Erythroblast (primary cell): Measurements from ENCODE around the gene NPIPA2.
"Not testable (repeated sequence)": the region's sequence is repeated elsewhere in the genome, so short reads cannot be mapped to it uniquely, and the experiment has no call there.

Experiments
- GATA1 ChIP-seq: IDR thresholded peaks from 2 replicates; pipeline ENCODE4 v1.6.1; 2011; ENCODE audit warnings: low read depth, mild to moderate bottlenecking, control low read depth, low read length, moderate library complexity
- POLR2A ChIP-seq: IDR thresholded peaks from 2 replicates; pipeline ENCODE4 v1.6.1; 2011; ENCODE audit warnings: mild to moderate bottlenecking, low read length

GRCh38 chr16:14792914-14793313 is 50.6 kb downstream of the NPIPA2 start:
- TF ChIP-seq POLR2A, GATA1: not testable (repeated sequence)
